ENCODE data around the gene BCL7A.

GRCh38 chr12:122093098-122093883, 71.6 kb downstream of the BCL7A start:
- TF ChIP-seq POLR2A (IDR thresholded peaks at IDR 0.05) (no peak), CTCF (IDR thresholded peaks at IDR 0.05) (no peak), EP300 (IDR thresholded peaks at IDR 0.05) (no peak)

All from suprapubic skin (tissue), 3 donors.